ENCODE measurements around the gene PGBD4.

DNA sequence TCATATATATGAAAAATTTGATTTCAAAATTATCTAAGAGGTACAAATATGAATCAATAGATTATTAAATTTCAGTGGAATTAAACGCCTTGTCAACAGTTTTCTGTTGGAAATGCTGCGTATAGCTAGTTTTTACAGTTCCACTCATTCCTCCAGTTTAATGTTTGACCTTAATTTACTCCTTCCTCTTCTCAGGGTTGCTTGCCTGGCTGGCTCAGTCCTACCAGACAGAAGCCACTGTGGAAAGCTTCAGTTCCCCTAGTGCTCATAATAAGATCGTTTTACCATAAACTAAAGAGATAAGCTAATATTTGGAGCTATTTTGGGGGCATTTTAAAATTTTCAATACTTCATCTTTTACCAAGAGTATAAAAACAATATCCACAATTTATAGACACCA lies 23.0 kb upstream of the PGBD4 start:
- TF ChIP-seq, protein P1, sequence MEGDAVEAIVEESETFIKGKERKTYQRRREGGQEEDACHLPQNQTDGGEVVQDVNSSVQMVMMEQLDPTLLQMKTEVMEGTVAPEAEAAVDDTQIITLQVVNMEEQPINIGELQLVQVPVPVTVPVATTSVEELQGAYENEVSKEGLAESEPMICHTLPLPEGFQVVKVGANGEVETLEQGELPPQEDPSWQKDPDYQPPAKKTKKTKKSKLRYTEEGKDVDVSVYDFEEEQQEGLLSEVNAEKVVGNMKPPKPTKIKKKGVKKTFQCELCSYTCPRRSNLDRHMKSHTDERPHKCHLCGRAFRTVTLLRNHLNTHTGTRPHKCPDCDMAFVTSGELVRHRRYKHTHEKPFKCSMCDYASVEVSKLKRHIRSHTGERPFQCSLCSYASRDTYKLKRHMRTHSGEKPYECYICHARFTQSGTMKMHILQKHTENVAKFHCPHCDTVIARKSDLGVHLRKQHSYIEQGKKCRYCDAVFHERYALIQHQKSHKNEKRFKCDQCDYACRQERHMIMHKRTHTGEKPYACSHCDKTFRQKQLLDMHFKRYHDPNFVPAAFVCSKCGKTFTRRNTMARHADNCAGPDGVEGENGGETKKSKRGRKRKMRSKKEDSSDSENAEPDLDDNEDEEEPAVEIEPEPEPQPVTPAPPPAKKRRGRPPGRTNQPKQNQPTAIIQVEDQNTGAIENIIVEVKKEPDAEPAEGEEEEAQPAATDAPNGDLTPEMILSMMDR (IDR thresholded peaks at IDR 0.05; ENCODE audit: insufficient read depth, low read length) = no peak
- no peak for TF ChIP-seq POLR2AphosphoS5 (IDR thresholded peaks at IDR 0.05; ENCODE audit: low read depth)
